ENCODE measurements around the gene TUBG1. TPM values are rescaled to one million over a fixed set of nuclear protein-coding genes. Genes with fewer than 3 reads are reported as not detected.

The TUBG1 gene
- total and polyA plus RNA-seq, 9 of the 15 experiments (the other 6 are each of a cell fraction or from before 2014, with no cell fraction given), result 33.1 to 147 (median 66.0) TPM

GRCh38 chr17:42566215-42566882 lies 43.1 kb upstream of the TUBG1 start:
- no peaks in the 10 kb centered on the region for H3K9me1 ChIP-seq (ENCODE audit: control insufficient read depth, insufficient read depth, low read length)
- intact Hi-C loops (cut with micrococcal nuclease), result no loop called here
- H3K79me2 ChIP-seq (ENCODE audit: control insufficient read depth, insufficient read depth, low read length), result peaks cover 70% of the 10 kb centered on the region
- ATAC-seq (no peak), FAIRE-seq (no peak), DNase-seq (ENCODE audit: extremely low read depth in 1 of 4, low spot score in 3 of 4) (no peak)
- H3K27me3 ChIP-seq (ENCODE audit: control insufficient read depth in 2 of 2, insufficient read depth in 2 of 2, low read length in 2 of 2), result no peaks in the 10 kb centered on the region
- in situ Hi-C loops (cut with MboI), result no loop called here
- CTCF ChIA-PET (ENCODE audit: low intra/inter-chr PET ratio), result interaction anchor here (0.6 to 0.7 kb wide), 2 partner anchors 13 to 30 kb away, joined by 3 read pairs; partner anchors contain the start of gene NAGLU
- TSS peak; percentile 47 for BruUV-seq (replicated peaks)
- peak overlapping the region; percentile 88 to 96 for H3K9ac ChIP-seq (ENCODE audit: insufficient read depth in 1 of 2, low read depth in 2 of 2, low read length in 2 of 2)
- peak overlapping the region; percentile 88 for H3K4me2 ChIP-seq (ENCODE audit: insufficient read depth, low read length)
- POLR2A ChIA-PET, result interaction anchor here (0.6 to 8.3 kb wide), 4 partner anchors 11 to 429 kb away, joined by 3 to 58 read pairs (median 4); partner anchors contain the start of gene PSMC3IP
- no peaks in the 10 kb centered on the region for H4K20me1 ChIP-seq (replicated peaks; ENCODE audit: control insufficient read depth, insufficient read depth, low read length)
- peak overlapping the region; percentile 87 for H2AFZ ChIP-seq (ENCODE audit: low read depth, low read length)
- peak overlapping the region; percentile 89 for H3K27ac ChIP-seq (ENCODE audit: extremely low read depth, low read depth, low read length)
- peaks cover 73% of the 10 kb centered on the region for H3K36me3 ChIP-seq (ENCODE audit: control insufficient read depth, insufficient read depth, low read length)
- WGBS (ENCODE audit: insufficient coverage, low coverage, missing lambda C conversion rate), result 13% methylated on average over 28 of the region's 28 CpGs
- peaks cover 36 to 65% of the 10 kb centered on the region in 2 experiments for H3K4me1 ChIP-seq (replicated peaks in 1 of 2; ENCODE audit: control insufficient read depth in 2 of 2, insufficient read depth in 2 of 2, low read length in 2 of 2)
- H3K4me3 ChIP-seq, result peak overlapping the region; percentile 82
- H3K9me3 ChIP-seq (replicated peaks; ENCODE audit: control insufficient read depth, insufficient read depth, low read depth, low read length), result no peaks in the 10 kb centered on the region
- TF ChIP-seq SIN3A (IDR thresholded peaks at IDR 0.05; ENCODE audit: borderline replicate concordance in 2 of 2, control insufficient read depth in 1 of 2, low read depth in 2 of 2, low read length in 2 of 2) (no peak), TCFL5 (CRISPR knock-in tag; conservative IDR thresholded peaks at IDR 0.05) (no peak), ZC3H8 (IDR thresholded peaks at IDR 0.05) (no peak), GABPB2 (CRISPR knock-in tag; conservative IDR thresholded peaks at IDR 0.05) (no peak), THRB (CRISPR knock-in tag; conservative IDR thresholded peaks at IDR 0.05) (0 out of 2 replicates have a peak, but pooled peaks have one; percentile 38), ZNF121 (CRISPR knock-in tag; conservative IDR thresholded peaks at IDR 0.05) (no peak), RFX5 (IDR thresholded peaks at IDR 0.05; ENCODE audit: low read depth, low read length) (no peak), RUNX1 (IDR thresholded peaks at IDR 0.05; ENCODE audit: low read depth) (no peak), SREBF1 (IDR thresholded peaks at IDR 0.05; ENCODE audit: borderline replicate concordance, low read depth, low read length) (no peak), NFIC (IDR thresholded peaks at IDR 0.05) (no peak), ZZZ3 (IDR thresholded peaks at IDR 0.05) (no peak), RBFOX2 (IDR thresholded peaks at IDR 0.05; ENCODE audit: low read depth, low read length) (no peak), PURB (CRISPR knock-in tag; IDR thresholded peaks at IDR 0.05; ENCODE audit: low read depth) (no peak), SIRT6 (IDR thresholded peaks at IDR 0.05; ENCODE audit: low read depth, low read length) (no peak)
- TF ChIP-seq, protein P1, sequence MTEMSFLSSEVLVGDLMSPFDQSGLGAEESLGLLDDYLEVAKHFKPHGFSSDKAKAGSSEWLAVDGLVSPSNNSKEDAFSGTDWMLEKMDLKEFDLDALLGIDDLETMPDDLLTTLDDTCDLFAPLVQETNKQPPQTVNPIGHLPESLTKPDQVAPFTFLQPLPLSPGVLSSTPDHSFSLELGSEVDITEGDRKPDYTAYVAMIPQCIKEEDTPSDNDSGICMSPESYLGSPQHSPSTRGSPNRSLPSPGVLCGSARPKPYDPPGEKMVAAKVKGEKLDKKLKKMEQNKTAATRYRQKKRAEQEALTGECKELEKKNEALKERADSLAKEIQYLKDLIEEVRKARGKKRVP (CRISPR knock-in tag; IDR thresholded peaks at IDR 0.05), result 0 out of 2 replicates have a peak, but pooled peaks have one; percentile 41
- TF ChIP-seq, protein P2, sequence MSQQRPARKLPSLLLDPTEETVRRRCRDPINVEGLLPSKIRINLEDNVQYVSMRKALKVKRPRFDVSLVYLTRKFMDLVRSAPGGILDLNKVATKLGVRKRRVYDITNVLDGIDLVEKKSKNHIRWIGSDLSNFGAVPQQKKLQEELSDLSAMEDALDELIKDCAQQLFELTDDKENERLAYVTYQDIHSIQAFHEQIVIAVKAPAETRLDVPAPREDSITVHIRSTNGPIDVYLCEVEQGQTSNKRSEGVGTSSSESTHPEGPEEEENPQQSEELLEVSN (IDR thresholded peaks at IDR 0.05; ENCODE audit: borderline replicate concordance in 1 of 2, extremely low read depth in 1 of 2, insufficient read depth in 1 of 2, insufficient read length in 1 of 2, low read depth in 1 of 2, low read length in 1 of 2, poor library complexity in 1 of 2, severe bottlenecking in 1 of 2), result no peak
- TF ChIP-seq, protein P3, sequence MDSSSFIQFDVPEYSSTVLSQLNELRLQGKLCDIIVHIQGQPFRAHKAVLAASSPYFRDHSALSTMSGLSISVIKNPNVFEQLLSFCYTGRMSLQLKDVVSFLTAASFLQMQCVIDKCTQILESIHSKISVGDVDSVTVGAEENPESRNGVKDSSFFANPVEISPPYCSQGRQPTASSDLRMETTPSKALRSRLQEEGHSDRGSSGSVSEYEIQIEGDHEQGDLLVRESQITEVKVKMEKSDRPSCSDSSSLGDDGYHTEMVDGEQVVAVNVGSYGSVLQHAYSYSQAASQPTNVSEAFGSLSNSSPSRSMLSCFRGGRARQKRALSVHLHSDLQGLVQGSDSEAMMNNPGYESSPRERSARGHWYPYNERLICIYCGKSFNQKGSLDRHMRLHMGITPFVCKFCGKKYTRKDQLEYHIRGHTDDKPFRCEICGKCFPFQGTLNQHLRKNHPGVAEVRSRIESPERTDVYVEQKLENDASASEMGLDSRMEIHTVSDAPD (CRISPR knock-in tag; IDR thresholded peaks at IDR 0.05), result no peak
